GM23248 (cell line): ENCODE measurements around the gene STARD10.
"Not testable (repeated sequence)": the region's sequence is repeated elsewhere in the genome, so short reads cannot be mapped to it uniquely, and the experiment has no call there.

Experiments
- EZH2 ChIP-seq: fragments of 200-600 bp; sonication (generic); IDR thresholded peaks from 2 replicates; pipeline ENCODE4 v1.6.1; 2018; ENCODE audit warnings: antibody characterized with exemption, mild to moderate bottlenecking; ENCODE audit not compliant: insufficient read depth, poor library complexity, severe bottlenecking
- EZH2phosphoT487 ChIP-seq: fragments of 200-600 bp; sonication (generic); IDR thresholded peaks from 2 replicates; pipeline ENCODE4 v1.6.1; 2018; ENCODE audit warnings: antibody characterized with exemption, moderate library complexity, mild to moderate bottlenecking, low read depth; ENCODE audit not compliant: insufficient read depth

GRCh38 chr11:72827656-72828055 lies 33.8 kb upstream of the STARD10 start:
- not testable (repeated sequence) for TF ChIP-seq EZH2phosphoT487, EZH2
